ENCODE data around the gene TTLL5. TPM values are rescaled to one million over a fixed set of nuclear protein-coding genes. Genes with fewer than 3 reads are reported as not detected.

TTLL5 gene
- polyA plus RNA-seq, 3 donors = 4.2 to 7.2 (median 4.7) TPM

- Histone ChIP-seq H3K9ac (ENCODE audit: insufficient read depth, low read length, poor library complexity, severe bottlenecking) (no peak overlapping the region), H3K27me3 (ENCODE audit: control insufficient read depth in 2 of 2, insufficient read depth in 2 of 2, low read length in 2 of 2) (no peaks in the 10 kb centered on the region), H3K27ac (ENCODE audit: low read depth in 1 of 2, low read length in 2 of 2) (no peak overlapping the region), H4K20me1 (ENCODE audit: insufficient read depth, low read length) (no peaks in the 10 kb centered on the region), H3K9me3 (replicated peaks in 1 of 2; ENCODE audit: control insufficient read depth in 1 of 2, insufficient read depth in 1 of 2, low read length in 2 of 2) (no peaks in the 10 kb centered on the region), H3K36me3 (replicated peaks in 1 of 2; ENCODE audit: control insufficient read depth in 1 of 2, insufficient read depth in 2 of 2, low read length in 2 of 2) (no peaks in the 10 kb centered on the region), H3K4me2 (replicated peaks; ENCODE audit: extremely low read depth, low read length, poor library complexity, severe bottlenecking) (no peak overlapping the region), H2AFZ (ENCODE audit: insufficient read depth, low read depth, low read length, poor library complexity, severe bottlenecking) (no peak overlapping the region), H3K79me2 (ENCODE audit: insufficient read depth, low read length) (no peaks in the 10 kb centered on the region), H3K4me1 (ENCODE audit: control insufficient read depth in 1 of 2, insufficient read depth in 2 of 2, low read length in 2 of 2) (no peaks in the 10 kb centered on the region), H3K4me3 (replicated peaks in 1 of 3; ENCODE audit: low read depth in 2 of 3, low read length in 3 of 3) (no peak overlapping the region)
- TF ChIP-seq CTCF (IDR thresholded peaks at IDR 0.05) = no peak
- H3K4me3 Mint-ChIP-seq = no peak overlapping the region
- intact Hi-C loops (cut with micrococcal nuclease) = no loop called here
- WGBS (ENCODE audit: insufficient coverage) = no CpG with 5 or more reads among the region's 2 CpGs
- DNase-seq = no peak
- no peaks in the 10 kb centered on the region for H3K9me3 Mint-ChIP-seq
- H3K36me3 Mint-ChIP-seq = peaks cover 0 to 4% of the 10 kb centered on the region in 2 donors
- no peaks in the 10 kb centered on the region for H3K27me3 Mint-ChIP-seq (ENCODE audit: low read depth in 3 of 3)
- no peak overlapping the region for H3K27ac Mint-ChIP-seq
- no peaks in the 10 kb centered on the region for H3K4me1 Mint-ChIP-seq
These were observed 235.3 kb downstream of the TTLL5 start for GRCh38 chr14:75896341-75896740.

- intact Hi-C loops (cut with micrococcal nuclease) = loop anchor here in 1 of 2 donors (2.0 kb wide), 1 partner anchor 76 kb away; the partner anchor contains the start of gene TGFB3
- Mint-ChIP-seq H3K36me3 (peaks cover 13 to 18% of the 10 kb centered on the region in 2 donors), H3K27me3 (ENCODE audit: low read depth in 3 of 3) (peaks cover 0 to 1% (median 0%) of the 10 kb centered on the region in 3 donors), H3K4me1 (peaks cover 19% of the 10 kb centered on the region), H3K27ac (no peak overlapping the region), H3K9me3 (no peaks in the 10 kb centered on the region), H3K4me3 (no peak overlapping the region)
- H3K9me3 ChIP-seq (replicated peaks in 1 of 2; ENCODE audit: control insufficient read depth in 1 of 2, insufficient read depth in 1 of 2, low read length in 2 of 2) = no peaks in the 10 kb centered on the region
- no peaks in the 10 kb centered on the region for H3K27me3 ChIP-seq (ENCODE audit: control insufficient read depth in 2 of 2, insufficient read depth in 2 of 2, low read length in 2 of 2)
- TF ChIP-seq CTCF (IDR thresholded peaks at IDR 0.05) = no peak
- no peak overlapping the region for H3K9ac ChIP-seq (ENCODE audit: insufficient read depth, low read length, poor library complexity, severe bottlenecking)
- H3K79me2 ChIP-seq (ENCODE audit: insufficient read depth, low read length) = no peaks in the 10 kb centered on the region
- no peak overlapping the region for H3K4me3 ChIP-seq (replicated peaks in 1 of 3; ENCODE audit: low read depth in 2 of 3, low read length in 3 of 3)
- no peak overlapping the region for H3K4me2 ChIP-seq (replicated peaks; ENCODE audit: extremely low read depth, low read length, poor library complexity, severe bottlenecking)
- no peak for DNase-seq
- H3K4me1 ChIP-seq (ENCODE audit: control insufficient read depth in 1 of 2, insufficient read depth in 2 of 2, low read length in 2 of 2) = peaks cover 10 to 16% of the 10 kb centered on the region in 2 donors
- WGBS (ENCODE audit: insufficient coverage) = 0% methylated on average over 2 of the region's 3 CpGs
- H3K36me3 ChIP-seq (replicated peaks in 1 of 2; ENCODE audit: control insufficient read depth in 1 of 2, insufficient read depth in 2 of 2, low read length in 2 of 2) = peaks cover 0 to 2% of the 10 kb centered on the region in 2 donors
- H4K20me1 ChIP-seq (ENCODE audit: insufficient read depth, low read length) = no peaks in the 10 kb centered on the region
- no peak overlapping the region for H2AFZ ChIP-seq (ENCODE audit: insufficient read depth, low read depth, low read length, poor library complexity, severe bottlenecking)
- H3K27ac ChIP-seq (ENCODE audit: low read depth in 1 of 2, low read length in 2 of 2) = no peak overlapping the region
These were observed 243.3 kb downstream of the TTLL5 start for GRCh38 chr14:75904311-75904710.

Data from CD14-positive monocyte (primary cell).